ENCODE data around the gene UQCR11.

DNA sequence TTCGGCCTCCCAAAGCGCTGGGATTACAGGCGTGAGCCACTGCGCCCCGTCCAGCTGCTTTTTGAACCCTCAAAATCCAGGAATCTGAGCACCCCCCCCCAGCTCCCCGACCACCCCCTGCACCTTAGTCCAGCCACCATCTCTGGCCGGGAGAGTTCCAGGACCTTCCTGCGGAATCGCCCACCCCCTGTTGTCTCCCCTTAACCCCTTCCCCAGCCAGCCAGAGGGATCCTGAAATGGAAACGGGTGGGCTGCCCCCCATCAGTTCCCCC, 11.8 kb downstream of the UQCR11 start:
- TF ChIP-seq TAF1 (IDR thresholded peaks at IDR 0.05; ENCODE audit: low read depth) (no peak), CEBPB (IDR thresholded peaks at IDR 0.05) (no peak), FOXM1 (IDR thresholded peaks at IDR 0.05; ENCODE audit: borderline replicate concordance, low read depth) (no peak), MAX (IDR thresholded peaks at IDR 0.05) (no peak), ZBTB7A (IDR thresholded peaks at IDR 0.05; ENCODE audit: low read depth) (no peak)
